HG03457 (cell line): ENCODE results near the gene CPSF7.
"Not testable (repeated sequence)": the region's sequence is repeated elsewhere in the genome, so short reads cannot be mapped to it uniquely, and the experiment has no call there.

ENCODE experiments used
- ATAC-seq: cut with Tn5 transposase; IDR thresholded peaks from one replicate; pipeline ENCODE4 v1.9.1; 2021; ENCODE audit warnings: moderate number of reproducible peaks; ENCODE audit not compliant: unreplicated experiment

CPSF7 gene

DNA sequence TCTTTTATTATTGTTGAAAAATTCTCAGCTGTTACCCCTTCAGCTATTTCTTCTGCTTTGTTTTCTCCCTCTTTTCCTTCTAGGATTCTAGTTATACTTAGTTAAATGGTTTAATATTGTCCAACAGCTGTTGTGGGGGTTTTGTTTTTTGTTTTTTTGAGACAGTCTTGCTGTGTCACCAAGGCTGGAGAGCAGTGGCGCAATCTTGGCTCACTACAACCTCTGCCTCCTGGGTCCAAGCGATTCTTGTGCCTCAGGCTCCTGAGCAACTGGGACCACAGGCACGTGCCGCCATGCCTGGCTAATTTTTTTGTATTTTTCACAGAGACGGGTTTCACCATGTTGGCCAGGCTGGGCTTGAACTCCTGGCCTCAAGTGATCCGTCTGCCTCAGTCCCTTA lies 12.8 kb upstream of the CPSF7 start:
- ATAC-seq, result no peak

DNA sequence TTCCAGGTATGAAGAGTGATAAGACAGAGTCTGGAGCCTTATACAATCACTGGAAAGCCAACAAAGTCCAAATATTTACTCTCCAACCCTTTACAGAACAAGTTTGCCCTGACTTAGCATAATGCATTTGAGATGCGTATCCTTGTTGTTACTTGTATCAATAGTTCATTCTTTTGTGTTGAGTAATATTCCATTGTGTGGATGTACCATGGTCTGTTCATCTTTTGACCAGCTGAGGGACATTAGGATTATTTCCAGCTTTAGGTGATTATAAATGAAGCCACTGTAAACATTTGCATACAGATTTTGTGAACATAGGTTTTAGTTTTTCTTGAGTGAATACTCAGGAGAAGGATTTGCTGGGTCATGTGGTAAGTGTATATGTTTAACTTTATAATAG lies 9.8 kb upstream of the CPSF7 start:
- no peak for ATAC-seq

DNA sequence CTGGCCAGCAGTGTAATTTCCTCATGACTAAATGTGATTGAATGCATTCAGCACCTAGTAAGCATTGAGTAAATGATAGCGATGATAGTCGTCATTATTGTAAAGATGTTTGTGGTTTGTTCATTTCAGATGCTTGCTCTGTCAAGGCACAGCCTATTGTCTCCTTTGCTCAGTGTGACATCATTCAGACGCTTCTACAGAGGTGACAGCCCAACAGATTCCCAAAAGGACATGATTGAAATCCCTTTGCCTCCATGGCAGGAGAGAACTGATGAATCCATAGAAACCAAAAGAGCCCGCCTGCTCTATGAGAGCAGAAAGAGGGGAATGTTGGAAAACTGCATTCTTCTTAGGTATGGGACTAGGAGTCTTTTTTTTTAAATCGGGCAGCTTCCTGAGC lies 7.7 kb upstream of the CPSF7 start:
- ATAC-seq, result no peak

DNA sequence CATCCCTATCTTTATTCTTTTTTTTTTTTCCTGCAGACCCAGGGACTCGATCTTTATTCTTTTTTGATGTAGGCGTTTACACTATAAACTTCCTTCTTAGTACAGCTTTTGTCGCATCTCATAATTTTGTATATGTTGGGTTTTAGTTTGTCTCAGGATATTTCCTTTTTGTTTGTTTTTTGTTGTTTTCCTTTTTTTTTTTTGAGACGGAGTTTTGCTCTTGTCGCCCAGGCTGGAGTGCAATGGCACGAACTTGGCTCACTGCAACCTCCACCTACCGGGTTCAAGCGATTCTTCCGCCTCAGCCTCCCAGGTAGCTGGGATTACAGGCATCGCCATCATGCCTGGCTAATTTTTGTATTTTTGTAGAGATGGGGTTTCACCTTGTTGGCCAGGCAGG lies 1.1 kb upstream of the CPSF7 start:
- ATAC-seq, result not testable (repeated sequence)

DNA sequence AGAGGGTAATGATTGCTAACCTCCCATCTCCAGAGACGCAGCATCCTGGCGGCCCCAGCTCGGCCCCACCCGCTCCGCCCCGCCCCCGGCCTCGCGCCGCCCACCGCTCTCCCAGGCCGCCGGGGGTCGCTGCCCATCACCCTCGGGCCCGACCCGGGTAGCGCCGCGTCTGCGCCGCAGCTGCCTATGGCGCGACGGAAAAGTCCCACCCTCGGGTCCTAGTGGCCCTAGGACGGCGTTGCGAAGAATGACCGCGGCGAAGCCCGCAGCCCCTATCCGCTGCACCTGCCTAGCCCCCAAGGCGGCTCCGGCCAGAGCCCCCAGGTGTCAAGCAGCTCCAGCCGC lies 457 bp downstream of the CPSF7 start:
- ATAC-seq, result peak; percentile 55

DNA sequence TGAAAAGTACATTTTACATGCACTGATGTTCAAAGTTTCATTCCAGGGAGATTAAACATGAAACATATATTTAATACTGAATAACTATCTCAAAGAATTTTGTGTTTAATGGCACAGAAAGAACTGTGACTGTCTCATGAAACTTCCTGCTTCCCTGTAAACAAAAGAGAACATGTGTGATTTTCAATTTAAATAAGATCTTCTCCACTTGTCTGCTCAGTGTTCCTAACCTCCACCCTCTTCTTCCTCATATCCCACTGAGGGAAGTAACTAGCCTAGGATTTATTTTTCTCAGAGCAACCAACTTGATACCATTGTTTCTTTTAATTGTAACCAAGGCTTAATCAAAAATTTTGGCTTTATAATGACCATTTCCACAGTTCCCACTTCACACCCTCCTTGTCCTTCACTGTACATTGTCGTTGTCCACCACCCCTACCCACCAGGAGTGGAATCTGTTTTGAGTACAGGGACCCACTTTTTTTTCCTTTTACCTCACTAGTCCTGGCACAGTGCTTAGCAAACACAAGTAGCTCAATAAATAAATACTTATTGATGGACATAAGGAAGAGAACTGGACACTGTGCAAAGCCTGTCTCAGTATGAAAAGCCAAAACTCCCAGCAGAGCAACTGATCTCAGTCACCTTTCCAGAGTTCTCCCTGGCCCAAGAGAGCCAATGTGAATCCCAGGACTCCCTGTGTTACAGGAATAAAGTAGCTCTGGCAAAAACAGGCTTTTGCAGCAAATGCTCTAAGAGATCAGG lies 4.2 kb downstream of the CPSF7 start:
- no peak for ATAC-seq

DNA sequence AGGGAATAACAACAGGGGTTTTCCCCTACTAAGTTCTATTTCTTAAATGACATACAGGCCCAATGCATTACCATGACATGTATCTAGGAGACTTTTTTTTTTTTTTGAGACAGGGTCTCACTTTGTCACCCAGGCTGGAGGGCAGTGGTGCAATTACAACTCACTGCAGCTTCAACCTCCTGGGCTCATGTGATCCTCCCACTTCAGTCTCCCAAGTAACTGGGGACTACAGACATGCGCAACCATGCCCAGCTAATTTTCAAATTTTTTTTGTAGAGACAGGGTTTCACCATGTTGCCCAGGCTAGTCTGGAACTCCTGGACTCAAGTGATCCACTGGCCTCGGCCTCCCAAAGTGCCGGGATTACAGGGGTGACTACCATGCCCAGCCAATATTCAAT lies 7.5 kb downstream of the CPSF7 start:
- no peak for ATAC-seq

DNA sequence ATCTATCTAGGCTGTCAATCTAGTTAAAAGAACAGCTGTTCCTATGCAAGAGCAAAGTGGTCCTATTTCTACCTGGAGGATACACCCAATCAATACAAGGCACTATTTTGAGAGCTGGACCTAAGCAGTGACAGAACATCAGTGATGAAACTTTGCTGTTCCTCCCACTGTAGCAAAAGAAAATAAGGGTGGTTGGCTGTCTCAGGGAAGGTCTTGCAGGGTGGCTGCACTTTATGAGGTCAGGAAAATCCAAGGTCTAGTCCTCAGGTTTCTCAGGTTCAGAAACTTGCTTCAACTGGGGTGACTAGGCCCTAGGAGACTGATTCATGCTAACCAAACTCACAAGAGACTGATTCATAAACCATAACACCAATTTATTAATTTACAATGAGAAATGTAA lies 11.6 kb downstream of the CPSF7 start:
- no peak for ATAC-seq

DNA sequence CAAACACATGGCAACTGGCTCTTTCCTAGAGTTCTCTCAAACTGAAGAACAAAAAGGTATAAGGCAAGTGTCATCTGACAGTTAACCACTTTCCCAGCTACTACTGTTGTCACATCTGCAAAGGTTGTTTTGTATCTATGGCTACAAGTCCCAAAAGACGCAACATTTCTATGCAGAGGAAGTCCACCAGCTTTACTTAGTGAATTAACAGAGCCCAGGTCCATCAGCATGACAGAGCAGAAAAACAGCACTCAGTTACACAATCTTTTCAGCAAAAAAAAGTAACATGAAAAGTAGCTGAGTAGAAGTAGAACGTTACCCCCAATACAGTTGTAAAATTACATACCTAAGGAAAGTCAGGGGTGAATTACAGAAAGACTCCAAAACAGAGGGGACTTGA lies 12.1 kb downstream of the CPSF7 start:
- ATAC-seq, result no peak

DNA sequence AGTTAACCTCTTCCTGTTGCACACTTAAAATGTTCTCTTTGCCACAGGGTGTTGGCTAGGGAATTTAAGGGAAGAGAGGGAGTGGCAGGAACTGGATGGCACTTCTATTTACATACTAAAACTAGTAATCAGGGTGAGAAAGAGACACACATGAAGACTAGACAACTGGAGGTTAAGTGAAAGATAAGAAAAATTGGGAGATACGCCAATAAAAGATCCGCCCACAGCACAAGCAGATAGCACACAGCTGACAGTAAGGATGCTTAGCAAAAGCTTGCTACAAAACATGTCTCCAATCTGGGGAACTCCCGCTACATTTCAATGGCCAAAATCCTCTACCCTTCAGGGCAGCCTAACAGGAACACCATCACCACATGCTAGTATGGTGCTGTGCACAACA lies 12.8 kb downstream of the CPSF7 start:
- no peak for ATAC-seq

DNA sequence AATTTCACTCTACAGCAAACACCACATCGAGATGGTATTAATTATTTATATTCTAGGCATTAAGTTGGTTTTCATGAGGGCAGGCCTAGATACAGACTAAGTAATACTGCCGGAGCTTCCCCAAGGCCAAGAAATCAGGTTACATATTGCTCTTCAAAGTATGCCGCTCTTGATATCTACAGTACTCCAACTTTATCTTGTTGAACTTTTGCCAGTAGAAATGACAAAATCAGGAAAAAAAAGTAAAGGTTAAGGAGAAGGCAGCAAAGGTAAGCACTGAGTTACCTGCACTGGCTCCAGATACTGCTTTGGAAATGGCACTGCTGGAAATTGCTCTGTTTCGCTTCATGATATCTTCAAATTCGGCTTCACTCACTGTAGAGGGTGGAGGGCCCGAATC lies 14.4 kb downstream of the CPSF7 start:
- no peak for ATAC-seq

DNA sequence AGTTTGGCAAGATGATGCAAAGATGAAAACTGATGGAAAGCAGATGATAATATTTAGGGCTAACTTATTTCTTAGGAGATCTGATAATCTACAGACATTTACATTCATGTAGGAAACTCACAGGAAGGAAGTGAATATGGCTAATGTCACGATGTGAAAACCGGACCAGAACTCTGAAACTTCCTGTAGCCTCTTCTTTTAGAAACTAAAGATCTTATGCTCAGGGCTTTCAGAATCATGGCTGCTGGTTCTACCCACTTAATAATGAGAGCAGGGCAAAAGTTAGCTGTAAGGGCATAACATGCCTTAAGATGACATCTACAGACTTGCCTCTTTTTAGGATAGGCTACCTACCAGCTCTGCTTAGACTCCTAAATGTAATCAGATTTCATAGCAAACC lies 15.2 kb downstream of the CPSF7 start:
- ATAC-seq, result no peak

DNA sequence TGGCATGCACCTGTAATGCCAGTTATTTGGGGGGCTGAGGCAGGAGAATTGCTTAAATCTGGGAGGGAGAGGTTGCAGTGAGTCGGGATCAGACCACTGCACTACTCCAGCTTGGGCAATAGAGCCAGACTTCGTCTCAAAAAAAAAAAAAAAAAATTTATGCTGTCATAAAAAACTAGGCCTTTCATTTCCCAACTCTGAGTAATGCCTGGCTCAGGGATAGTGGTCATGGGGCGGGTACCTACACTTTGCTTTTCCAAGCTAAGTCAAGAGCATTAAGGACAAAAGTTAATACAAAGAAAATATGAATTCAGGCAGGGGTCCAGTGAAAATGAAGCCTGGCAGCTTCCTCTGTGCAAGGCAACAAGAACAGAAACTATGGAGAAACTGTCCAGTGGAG lies 16.3 kb downstream of the CPSF7 start:
- no peak for ATAC-seq

DNA sequence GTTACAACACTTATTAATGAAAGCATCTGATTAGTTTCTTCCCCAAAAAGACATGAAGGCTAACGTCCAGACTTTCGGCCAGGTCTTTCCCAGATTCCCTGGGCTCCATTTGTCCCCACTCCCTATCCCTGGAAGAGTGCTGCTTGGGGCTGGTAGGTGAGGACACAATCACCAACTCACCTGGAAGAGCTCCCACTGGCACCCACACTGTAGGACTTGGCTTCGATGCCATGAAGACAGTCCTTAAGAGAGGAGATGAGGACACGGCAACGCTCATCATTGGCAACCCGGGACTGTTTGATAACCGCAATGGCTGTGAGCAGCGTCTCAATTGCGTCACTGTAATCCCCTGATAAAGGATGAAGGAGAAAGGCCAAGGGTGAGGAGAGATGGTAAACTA lies 18.2 kb downstream of the CPSF7 start:
- no peak for ATAC-seq

DNA sequence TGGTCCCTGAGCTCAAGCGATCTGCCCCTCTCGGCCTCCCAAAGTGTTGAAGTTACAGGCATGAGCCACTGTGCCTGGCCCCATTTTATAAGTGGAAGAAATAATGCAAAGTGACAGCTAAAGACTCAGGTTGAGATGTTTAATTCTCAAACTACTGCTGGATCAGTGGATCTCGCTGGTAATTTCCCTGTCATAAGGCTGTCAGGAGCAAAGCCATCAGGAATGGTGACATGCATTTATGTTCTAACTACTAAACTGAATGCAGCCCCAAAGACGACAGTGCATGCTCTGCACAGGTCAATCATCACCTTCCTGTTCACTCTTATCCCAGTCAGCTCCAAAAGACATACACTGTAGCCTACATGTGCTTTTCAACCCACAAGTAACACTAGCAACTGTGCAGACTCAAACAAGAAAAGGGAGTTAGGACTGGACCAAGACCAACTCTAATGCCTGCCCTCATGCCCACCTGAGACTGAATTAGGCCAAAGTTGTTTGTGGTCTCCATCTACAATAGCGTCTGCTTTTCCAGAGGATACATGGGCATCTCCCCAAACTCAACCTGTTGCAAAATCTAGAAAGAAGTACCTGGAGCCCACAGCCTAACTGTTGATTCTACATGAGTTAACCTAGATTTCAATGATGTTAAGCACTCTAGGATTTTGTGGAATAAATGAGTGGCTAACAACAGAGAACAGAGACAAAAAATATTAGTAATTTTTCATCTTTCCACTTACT lies 22.6 kb downstream of the CPSF7 start:
- ATAC-seq, result no peak

DNA sequence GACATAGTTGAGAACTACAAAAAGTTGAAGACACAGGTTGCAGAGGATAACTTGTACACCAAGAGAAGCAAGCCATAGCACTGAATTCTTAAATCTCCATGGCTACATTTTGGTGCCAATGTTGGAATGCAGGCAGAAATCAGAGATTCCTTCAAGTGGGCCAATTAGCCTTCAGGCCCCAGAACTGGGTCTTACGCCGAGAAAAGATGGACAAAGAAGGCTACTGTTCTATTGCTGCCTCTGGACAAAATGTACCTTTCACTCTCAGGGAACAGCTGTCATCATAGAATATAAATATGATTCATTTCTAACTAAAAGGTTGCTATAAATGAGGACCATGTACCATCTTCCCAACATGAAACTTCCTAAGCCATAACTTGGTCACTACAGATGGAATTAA lies 23.7 kb downstream of the CPSF7 start:
- ATAC-seq, result no peak

DNA sequence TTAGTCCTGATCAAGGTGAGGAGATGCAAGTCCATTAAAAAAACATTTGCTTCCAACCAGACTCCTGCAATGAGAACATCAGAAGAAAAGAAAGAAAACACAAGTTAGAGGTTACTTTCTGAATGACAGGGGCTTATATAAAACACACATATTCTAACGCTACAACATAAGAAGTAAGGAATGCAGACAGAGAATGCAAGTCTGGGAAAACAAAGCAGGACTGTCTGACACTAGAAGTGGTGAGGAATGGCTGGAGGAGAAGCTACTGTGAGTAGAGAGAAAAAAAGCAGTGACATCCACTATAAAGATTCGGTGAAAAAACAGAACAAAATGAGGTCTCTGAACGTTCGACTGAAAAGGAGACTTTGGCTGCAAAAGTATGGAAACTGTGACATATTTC lies 25.1 kb downstream of the CPSF7 start:
- no peak for ATAC-seq

DNA sequence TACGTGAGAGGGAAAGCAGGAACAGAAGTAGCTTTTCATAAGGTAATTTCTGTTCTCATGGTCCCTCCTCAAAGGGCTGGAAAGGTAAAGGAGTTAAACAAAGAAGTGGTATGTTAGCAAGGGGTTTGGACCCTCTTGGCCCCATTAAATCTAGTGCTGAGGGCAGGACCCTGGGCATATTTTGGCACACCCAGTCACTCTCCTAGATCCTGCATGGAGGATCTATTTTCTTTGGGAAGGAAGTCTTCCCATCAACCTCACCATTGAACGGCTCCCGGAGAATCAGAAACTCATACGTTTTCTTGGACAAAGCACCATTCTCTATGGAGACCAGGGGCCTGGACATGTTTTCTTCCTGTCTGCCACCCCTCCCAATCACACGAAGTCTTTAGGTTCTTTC lies 25.7 kb downstream of the CPSF7 start:
- no peak for ATAC-seq

DNA sequence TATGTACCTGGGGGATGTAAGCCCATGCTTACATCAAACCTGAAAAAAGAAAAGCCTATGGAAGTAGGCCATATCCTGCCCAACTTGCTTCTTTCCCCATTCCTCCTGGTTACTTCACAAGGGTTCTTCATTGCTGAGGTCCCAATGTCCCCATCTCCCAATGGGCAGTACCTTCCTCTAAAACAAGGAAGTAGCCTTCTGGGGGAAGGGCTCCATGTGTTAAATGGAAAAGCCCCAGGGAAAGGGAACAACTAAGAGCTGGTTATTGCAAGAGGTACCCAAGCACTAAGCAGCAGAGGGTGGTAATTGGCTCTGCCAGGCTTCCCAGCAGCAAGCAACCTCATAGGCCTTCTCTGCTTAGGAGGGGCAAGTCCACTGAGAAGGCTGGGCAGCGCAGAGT lies 26.1 kb downstream of the CPSF7 start:
- no peak for ATAC-seq

DNA sequence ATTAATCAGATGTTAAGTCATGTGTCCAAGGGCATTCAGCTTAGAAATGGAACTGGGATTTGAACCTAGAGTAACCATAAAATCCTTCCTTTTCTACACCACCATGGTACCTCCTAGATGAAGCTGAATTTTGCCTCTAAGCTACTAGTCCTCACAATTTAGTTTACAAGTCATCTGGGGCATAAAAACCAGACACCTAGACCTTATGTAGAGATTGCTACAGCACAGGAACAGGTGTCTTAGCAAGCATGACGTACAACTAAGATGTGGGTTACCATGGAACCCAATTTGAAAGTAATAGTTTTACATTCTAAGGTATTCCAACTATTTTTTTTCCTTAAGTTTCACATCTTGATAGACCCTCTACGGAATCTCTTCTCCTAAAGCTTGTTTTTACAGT lies 28.2 kb downstream of the CPSF7 start:
- ATAC-seq, result no peak

DNA sequence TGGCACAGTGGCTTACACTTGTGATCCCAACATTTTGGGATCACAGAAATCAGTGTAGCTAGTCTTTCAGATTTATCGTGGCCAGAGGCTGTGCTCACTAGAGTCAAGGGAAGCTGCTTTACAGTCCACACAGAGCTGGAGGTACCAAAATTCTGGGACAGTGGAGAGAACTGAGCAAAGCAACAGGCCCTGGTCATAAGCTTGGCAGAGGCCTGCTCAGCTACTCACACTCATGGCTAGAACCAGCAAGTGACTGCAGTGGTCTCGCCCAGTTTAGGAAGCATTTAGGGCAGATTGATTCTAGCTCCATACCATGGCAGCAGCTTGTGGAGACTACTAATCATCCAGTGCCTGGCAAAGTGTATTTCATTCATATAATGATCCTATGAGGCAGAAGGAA lies 28.6 kb downstream of the CPSF7 start:
- ATAC-seq, result no peak

DNA sequence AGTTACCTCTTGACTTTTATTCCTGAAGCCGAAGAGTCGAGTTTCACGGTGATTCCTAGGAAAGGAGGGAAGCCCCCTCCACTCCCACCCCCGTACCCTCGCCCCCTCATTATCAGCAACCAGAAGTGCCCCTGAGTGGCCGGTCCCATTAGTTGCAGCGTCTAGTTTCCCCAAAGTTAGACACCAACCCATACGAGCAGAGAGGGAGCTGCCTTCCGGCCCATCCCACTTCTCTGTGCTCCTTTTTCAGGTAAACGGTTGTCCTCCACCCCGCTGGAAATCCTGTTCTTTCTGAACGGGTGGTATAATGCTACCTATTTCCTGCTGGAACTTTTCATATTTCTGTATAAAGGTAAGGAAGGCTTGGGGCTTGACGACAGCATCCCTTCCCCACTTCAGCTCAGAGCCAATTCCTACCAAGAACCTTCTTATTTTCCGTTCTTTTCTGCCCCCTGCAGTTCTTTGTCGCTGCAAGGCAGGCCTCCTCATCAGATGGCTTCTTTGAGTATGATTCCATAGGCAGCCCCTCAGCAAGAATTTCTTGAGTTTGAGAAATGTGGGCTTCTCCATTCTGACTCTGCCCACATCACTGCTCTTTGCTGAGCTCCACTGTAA lies 36.7 kb downstream of the CPSF7 start:
- no peak for ATAC-seq
